Astrocyte (in vitro differentiated cells and primary cell): ENCODE results near the gene VSIG8. TPM values are rescaled to one million over a fixed set of nuclear protein-coding genes. Genes with fewer than 3 reads are reported as not detected.

ENCODE experiments used
- DNase-seq: peaks from one replicate; pipeline ENCODE4 v3.0.0-alpha.2; 2010; ENCODE audit warnings: low read depth
- FAIRE-seq: peaks from 2 replicates; lab custom pipeline; 2011; peaks lifted over from hg19 to GRCh38; lab: Jason Lieb, UNC
- H2AFZ ChIP-seq: 2 replicates; pipeline ENCODE4 v1.6.0; 2012; ENCODE audit warnings: low read depth, low read length, inconsistent platforms
- H3K27ac ChIP-seq: 2 replicates; pipeline ENCODE4 v1.5.1; 2011; ENCODE audit warnings: low read depth, low read length, inconsistent platforms
- H3K27me3 ChIP-seq: 2 replicates; pipeline ENCODE4 v1.6.0; 2011; ENCODE audit warnings: low read length, inconsistent platforms; ENCODE audit not compliant: insufficient read depth
- H3K36me3 ChIP-seq: 2 replicates; pipeline ENCODE4 v1.5.1; 2011; ENCODE audit warnings: low read length, inconsistent platforms; ENCODE audit not compliant: insufficient read depth
- H3K4me1 ChIP-seq: 2 replicates; pipeline ENCODE4 v1.5.1; 2011; ENCODE audit warnings: low read length, inconsistent platforms; ENCODE audit not compliant: insufficient read depth
- H3K4me2 ChIP-seq: 2 replicates; pipeline ENCODE4 v1.6.0; 2012; ENCODE audit warnings: low read length, inconsistent platforms
- H3K4me3 ChIP-seq: 2 replicates; pipeline ENCODE4 v1.5.1; 2011; ENCODE audit warnings: low read depth, mild to moderate bottlenecking, low read length, inconsistent platforms; ENCODE audit not compliant: insufficient read depth
- H3K79me2 ChIP-seq: 2 replicates; pipeline ENCODE4 v1.6.0; 2012; ENCODE audit warnings: mild to moderate bottlenecking, low read length, inconsistent platforms; ENCODE audit not compliant: insufficient read depth
- H3K9ac ChIP-seq: 2 replicates; pipeline ENCODE4 v1.6.0; 2012; ENCODE audit warnings: mild to moderate bottlenecking, low read length, inconsistent platforms
- H3K9me3 ChIP-seq: 2 replicates; pipeline ENCODE4 v1.5.1; 2012; ENCODE audit warnings: low read depth, mild to moderate bottlenecking, low read length, inconsistent platforms; ENCODE audit not compliant: insufficient read depth
- H4K20me1 ChIP-seq: 2 replicates; pipeline ENCODE4 v1.6.0; 2012; ENCODE audit warnings: low read length, inconsistent platforms; ENCODE audit not compliant: insufficient read depth
- H3K27ac Mint-ChIP-seq: one replicate; pipeline ENCODE4 v1.8.0; 2021; ENCODE audit warnings: mild to moderate bottlenecking, mixed read lengths; ENCODE audit not compliant: unreplicated experiment
- H3K27me3 Mint-ChIP-seq: one replicate; pipeline ENCODE4 v1.8.0; 2021; ENCODE audit warnings: low read depth, mixed read lengths; ENCODE audit not compliant: unreplicated experiment
- H3K36me3 Mint-ChIP-seq: one replicate; pipeline ENCODE4 v1.8.0; 2021; ENCODE audit warnings: low read depth, mixed read lengths; ENCODE audit not compliant: unreplicated experiment
- H3K4me1 Mint-ChIP-seq: one replicate; pipeline ENCODE4 v1.8.0; 2021; ENCODE audit warnings: low read depth, mixed read lengths; ENCODE audit not compliant: unreplicated experiment
- H3K4me3 Mint-ChIP-seq: one replicate; pipeline ENCODE4 v1.8.0; 2021; ENCODE audit warnings: mild to moderate bottlenecking, moderate library complexity, mixed read lengths; ENCODE audit not compliant: unreplicated experiment
- H3K9me3 Mint-ChIP-seq: one replicate; pipeline ENCODE4 v1.8.0; 2021; ENCODE audit warnings: mild to moderate bottlenecking, mixed read lengths; ENCODE audit not compliant: unreplicated experiment
- CTCF ChIP-seq: IDR thresholded peaks from 2 replicates; pipeline ENCODE4 v1.5.1; 2011; ENCODE audit warnings: low read depth, mild to moderate bottlenecking, inconsistent platforms, low read length, moderate library complexity; ENCODE audit not compliant: insufficient read depth
- EZH2 ChIP-seq: IDR thresholded peaks from 2 replicates; pipeline ENCODE4 v1.6.1; 2012; ENCODE audit warnings: mild to moderate bottlenecking, low read length, inconsistent platforms; ENCODE audit not compliant: insufficient read depth
- total RNA-seq: library from RNA; stranded (reverse); gene quantifications from 2 replicates; pipeline ENCODE4 v1.2.1, GENCODE V29; 2021

The VSIG8 gene
- total RNA-seq, 1 donor from 2014 or later, result not detected

- Mint-ChIP-seq H3K27me3 (peaks cover 30% of the 10 kb centered on the region), H3K27ac (no peak overlapping the region), H3K4me3 (no peak overlapping the region), H3K36me3 (peaks cover 4% of the 10 kb centered on the region), H3K9me3 (peaks cover 2% of the 10 kb centered on the region), H3K4me1 (peaks cover 42% of the 10 kb centered on the region)
- H3K4me1 ChIP-seq, result peaks cover 8% of the 10 kb centered on the region
- no peaks in the 10 kb centered on the region for H3K27me3 ChIP-seq
- no peak overlapping the region for H3K4me3 ChIP-seq
- no peaks in the 10 kb centered on the region for H3K36me3 ChIP-seq
- H3K79me2 ChIP-seq, result no peaks in the 10 kb centered on the region
- TF ChIP-seq EZH2, result no peak
- TF ChIP-seq CTCF, result no peak
- FAIRE-seq, result no peak
- H3K9ac ChIP-seq, result no peak overlapping the region
- H3K4me2 ChIP-seq, result no peak overlapping the region
- no peak for DNase-seq
- no peak overlapping the region for H2AFZ ChIP-seq
- no peak overlapping the region for H3K27ac ChIP-seq
- H3K9me3 ChIP-seq, result no peaks in the 10 kb centered on the region
- H4K20me1 ChIP-seq, result no peaks in the 10 kb centered on the region
These were observed 1.8 kb upstream of the VSIG8 start for GRCh38 chr1:159864262-159864661.

GRCh38 chr1:159862031-159862430, 426 bp downstream of the VSIG8 start:
- H3K27ac ChIP-seq, result no peak overlapping the region
- H3K4me3 ChIP-seq, result no peak overlapping the region
- no peaks in the 10 kb centered on the region for H3K9me3 ChIP-seq
- no peaks in the 10 kb centered on the region for H3K27me3 ChIP-seq
- Mint-ChIP-seq H3K9me3 (peaks cover 2% of the 10 kb centered on the region), H3K4me1 (peaks cover 22% of the 10 kb centered on the region), H3K27ac (no peak overlapping the region), H3K36me3 (no peaks in the 10 kb centered on the region), H3K27me3 (peaks cover 32% of the 10 kb centered on the region), H3K4me3 (no peak overlapping the region)
- H3K79me2 ChIP-seq, result no peaks in the 10 kb centered on the region
- H3K4me2 ChIP-seq, result no peak overlapping the region
- no peak overlapping the region for H2AFZ ChIP-seq
- H3K36me3 ChIP-seq, result no peaks in the 10 kb centered on the region
- TF ChIP-seq CTCF (no peak), EZH2 (no peak)
- FAIRE-seq, result no peak
- no peak for DNase-seq
- H3K4me1 ChIP-seq, result no peaks in the 10 kb centered on the region
- H3K9ac ChIP-seq, result no peak overlapping the region
- no peaks in the 10 kb centered on the region for H4K20me1 ChIP-seq

GRCh38 chr1:159861218-159861617, 1.2 kb downstream of the VSIG8 start:
- Mint-ChIP-seq H3K9me3 (no peaks in the 10 kb centered on the region), H3K4me1 (peaks cover 14% of the 10 kb centered on the region), H3K27me3 (peaks cover 35% of the 10 kb centered on the region), H3K4me3 (no peak overlapping the region), H3K36me3 (no peaks in the 10 kb centered on the region), H3K27ac (no peak overlapping the region)
- Histone ChIP-seq H3K4me2 (no peak overlapping the region), H3K9ac (no peak overlapping the region), H3K27me3 (no peaks in the 10 kb centered on the region), H3K79me2 (no peaks in the 10 kb centered on the region), H3K27ac (no peak overlapping the region), H3K36me3 (no peaks in the 10 kb centered on the region), H4K20me1 (no peaks in the 10 kb centered on the region), H3K4me3 (no peak overlapping the region), H2AFZ (no peak overlapping the region), H3K4me1 (peaks cover 7% of the 10 kb centered on the region), H3K9me3 (no peaks in the 10 kb centered on the region)
- FAIRE-seq (no peak), DNase-seq (no peak)
- TF ChIP-seq EZH2, result no peak
- no peak for TF ChIP-seq CTCF
